Thymus (tissue), 11 donors: ENCODE measurements around the gene ZMPSTE24. TPM values are rescaled to one million over a fixed set of nuclear protein-coding genes. Genes with fewer than 3 reads are reported as not detected.

Source experiments
- DNase-seq, 9 donors: peaks; one replicate each; pipeline ENCODE4 v3.0.0-alpha.2; 2013; ENCODE audit warnings: low spot score in 9 of 9, low read depth in 6 of 9, missing footprints in 1 of 9
- H3K27ac ChIP-seq, 2 donors: one replicate each; pipeline ENCODE4 v1.5.1; 2013; ENCODE audit warnings: control low read depth in 1 of 2, low read depth in 1 of 2, low read length in 1 of 2, mild to moderate bottlenecking in 1 of 2, moderate library complexity in 1 of 2
- H3K27me3 ChIP-seq, 2 donors: one replicate each; pipeline ENCODE4 v1.5.1; 2013; ENCODE audit warnings: low read length in 1 of 2; ENCODE audit not compliant: control insufficient read depth in 2 of 2, insufficient read depth in 1 of 2
- H3K36me3 ChIP-seq, 2 donors: one replicate each; pipeline ENCODE4 v1.5.1; 2013; ENCODE audit warnings: low read length in 1 of 2, mild to moderate bottlenecking in 1 of 2, moderate library complexity in 1 of 2; ENCODE audit not compliant: control insufficient read depth in 2 of 2, insufficient read depth in 2 of 2
- H3K4me1 ChIP-seq, 2 donors: one replicate each; pipeline ENCODE4 v1.5.1; 2013; ENCODE audit warnings: low read length in 2 of 2; ENCODE audit not compliant: control insufficient read depth in 2 of 2, insufficient read depth in 2 of 2
- H3K4me3 ChIP-seq, 2 donors: one replicate each; pipeline ENCODE4 v1.5.1; 2013; ENCODE audit warnings: low read length in 2 of 2, control low read depth in 1 of 2, mild to moderate bottlenecking in 1 of 2
- H3K9me3 ChIP-seq, 2 donors: one replicate each; pipeline ENCODE4 v1.5.1; 2013; ENCODE audit warnings: low read length in 1 of 2, mild to moderate bottlenecking in 1 of 2; ENCODE audit not compliant: control insufficient read depth in 2 of 2, insufficient read depth in 1 of 2
- WGBS: extraction: QIAGEN DNeasy Blood & Tissue Kit; methylation state at CpG from one replicate; pipeline ENCODE4 v1.1.7; 2013; 5-methylcytosine and 5-hydroxymethylcytosine counted together
- polyA plus RNA-seq: library from polyadenylated mRNA; stranded (reverse); fragments of 200-250 nt; gene quantifications from one replicate; pipeline ENCODE4 v1.2.3, GENCODE V29; 2013
- total RNA-seq: library from RNA; stranded (reverse); fragments of 120-200 nt; gene quantifications from one replicate; pipeline ENCODE4 v1.2.4, GENCODE V29; 2013
- donor health status: healthy.

ZMPSTE24 gene
- total and polyA plus RNA-seq, 2 donors, result 23.4 to 23.7 TPM

DNA sequence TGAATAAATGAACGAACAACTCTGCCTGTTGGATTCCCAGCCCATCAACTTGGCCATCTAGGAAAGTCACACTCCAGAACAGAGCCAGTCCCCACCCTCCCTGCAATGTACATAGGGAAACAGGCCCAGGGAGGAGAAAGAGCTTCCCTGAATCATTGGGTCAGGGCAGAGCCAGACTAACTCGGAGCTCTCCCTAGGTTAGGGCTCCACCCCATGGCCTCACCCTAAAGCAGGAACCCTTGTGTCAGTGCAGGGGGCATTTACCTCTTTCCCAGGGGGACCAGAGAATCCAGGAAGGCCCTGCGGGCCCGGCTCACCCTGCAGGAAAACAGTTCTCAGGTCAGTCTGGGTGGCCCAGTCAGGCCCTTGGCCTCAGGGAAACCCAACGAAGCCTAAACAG lies 47.4 kb downstream of the ZMPSTE24 start:
- WGBS, result 96% methylated on average over 5 of the region's 5 CpGs
- H3K9me3 ChIP-seq, result no peaks in the 10 kb centered on the region
- no peaks in the 10 kb centered on the region for H3K36me3 ChIP-seq
- no peaks in the 10 kb centered on the region for H3K4me1 ChIP-seq
- no peak overlapping the region for H3K27ac ChIP-seq
- no peak for DNase-seq
- H3K27me3 ChIP-seq, result no peaks in the 10 kb centered on the region
- H3K4me3 ChIP-seq, result no peak overlapping the region

DNA sequence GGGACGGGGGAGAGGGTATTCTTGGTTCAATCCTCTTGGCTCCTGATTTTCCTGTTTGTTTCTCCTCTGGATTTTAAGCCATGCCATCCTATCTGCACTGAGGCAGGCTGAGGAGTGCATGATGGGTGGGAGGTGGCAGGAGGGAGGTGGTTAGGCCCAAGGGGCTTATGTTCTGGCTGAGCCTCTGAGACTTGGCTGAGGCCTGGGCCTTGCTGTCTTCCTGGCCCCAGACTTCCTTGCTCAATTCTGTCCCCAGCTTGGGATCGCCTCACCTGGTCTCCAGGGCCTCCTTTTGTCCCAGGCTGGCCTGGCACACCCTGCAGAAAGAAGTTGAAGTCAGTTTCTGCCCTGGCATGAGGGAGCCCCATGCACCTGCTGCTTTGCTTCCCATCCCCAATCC lies 47.8 kb downstream of the ZMPSTE24 start:
- WGBS, result 97% methylated on average over 2 of the region's 2 CpGs
- no peak for DNase-seq
- no peaks in the 10 kb centered on the region for H3K27me3 ChIP-seq
- H3K9me3 ChIP-seq, result no peaks in the 10 kb centered on the region
- no peaks in the 10 kb centered on the region for H3K4me1 ChIP-seq
- no peaks in the 10 kb centered on the region for H3K36me3 ChIP-seq
- no peak overlapping the region for H3K27ac ChIP-seq
- H3K4me3 ChIP-seq, result no peak overlapping the region

- Histone ChIP-seq H3K36me3 (no peaks in the 10 kb centered on the region), H3K27me3 (no peaks in the 10 kb centered on the region), H3K27ac (no peak overlapping the region), H3K9me3 (no peaks in the 10 kb centered on the region), H3K4me1 (no peaks in the 10 kb centered on the region), H3K4me3 (no peak overlapping the region)
- DNase-seq, result no peak
- WGBS, result 96% methylated on average over 4 of the region's 4 CpGs
Observed at GRCh38 chr1:40306296-40306695, 48.3 kb downstream of the ZMPSTE24 start.

- no peak for DNase-seq
- Histone ChIP-seq H3K4me1 (no peaks in the 10 kb centered on the region), H3K36me3 (no peaks in the 10 kb centered on the region), H3K4me3 (no peak overlapping the region), H3K9me3 (no peaks in the 10 kb centered on the region), H3K27me3 (no peaks in the 10 kb centered on the region), H3K27ac (no peak overlapping the region)
- 98% methylated on average over 6 of the region's 6 CpGs for WGBS
Observed at GRCh38 chr1:40307186-40307585, 49.1 kb downstream of the ZMPSTE24 start.

GRCh38 chr1:40308036-40308727 lies 50.1 kb downstream of the ZMPSTE24 start:
- H3K27me3 ChIP-seq, result no peaks in the 10 kb centered on the region
- H3K9me3 ChIP-seq, result no peaks in the 10 kb centered on the region
- H3K4me3 ChIP-seq, result no peak overlapping the region
- WGBS, result 97% methylated on average over 6 of the region's 6 CpGs
- peaks cover 0 to 6% of the 10 kb centered on the region in 2 donors for H3K4me1 ChIP-seq
- no peaks in the 10 kb centered on the region for H3K36me3 ChIP-seq
- H3K27ac ChIP-seq, result no peak overlapping the region
- DNase-seq, result no peak

DNA sequence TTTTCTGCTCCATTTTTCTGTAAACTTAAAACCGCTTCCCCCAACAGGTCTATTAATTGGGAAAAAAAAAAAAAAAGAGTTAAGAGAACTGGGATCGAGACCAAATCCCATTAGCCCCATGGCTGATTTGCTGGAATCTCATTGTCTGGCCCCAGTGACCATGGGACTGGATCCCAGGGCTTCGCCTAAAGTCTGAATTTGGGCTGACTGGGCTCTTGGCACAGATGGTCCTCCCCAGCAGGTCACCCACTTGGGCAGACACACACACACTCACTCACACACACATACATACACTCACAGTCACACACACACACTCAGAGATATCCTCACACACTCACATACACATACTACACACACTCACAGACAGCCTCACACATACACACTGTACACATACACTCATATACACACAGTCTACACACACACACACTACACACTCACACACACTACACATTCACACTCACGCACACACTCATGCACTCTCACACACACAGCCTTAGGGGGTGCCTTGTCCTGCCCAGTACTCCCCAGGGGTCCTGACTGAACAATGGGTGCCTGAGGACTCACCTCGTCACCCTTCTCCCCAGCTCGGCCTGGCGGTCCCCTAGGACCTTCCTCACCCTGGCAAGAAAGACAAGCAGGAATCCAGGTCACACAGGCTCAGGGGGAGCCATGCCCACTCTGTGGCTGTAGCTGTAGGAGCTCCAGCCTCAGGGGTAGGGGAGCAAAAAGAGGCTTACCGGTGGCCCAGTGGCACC lies 51.5 kb downstream of the ZMPSTE24 start:
- Histone ChIP-seq H3K27me3 (peaks cover 0 to 6% of the 10 kb centered on the region in 2 donors), H3K27ac (no peak overlapping the region), H3K36me3 (no peaks in the 10 kb centered on the region), H3K4me1 (peaks cover 0 to 6% of the 10 kb centered on the region in 2 donors), H3K9me3 (peaks cover 0 to under 1% of the 10 kb centered on the region in 2 donors), H3K4me3 (no peak overlapping the region)
- DNase-seq, result no peak
- WGBS, result 84% methylated on average over 8 of the region's 8 CpGs

- Histone ChIP-seq H3K36me3 (no peaks in the 10 kb centered on the region), H3K27ac (no peak overlapping the region), H3K4me1 (peaks cover 3 to 12% of the 10 kb centered on the region in 2 donors), H3K4me3 (no peak overlapping the region), H3K27me3 (peaks cover 0 to 12% of the 10 kb centered on the region in 2 donors), H3K9me3 (peaks cover 0 to 4% of the 10 kb centered on the region in 2 donors)
- 69% methylated on average over 2 of the region's 2 CpGs for WGBS
- DNase-seq, result no peak
Observed at GRCh38 chr1:40310129-40310461, 52.1 kb downstream of the ZMPSTE24 start.

DNA sequence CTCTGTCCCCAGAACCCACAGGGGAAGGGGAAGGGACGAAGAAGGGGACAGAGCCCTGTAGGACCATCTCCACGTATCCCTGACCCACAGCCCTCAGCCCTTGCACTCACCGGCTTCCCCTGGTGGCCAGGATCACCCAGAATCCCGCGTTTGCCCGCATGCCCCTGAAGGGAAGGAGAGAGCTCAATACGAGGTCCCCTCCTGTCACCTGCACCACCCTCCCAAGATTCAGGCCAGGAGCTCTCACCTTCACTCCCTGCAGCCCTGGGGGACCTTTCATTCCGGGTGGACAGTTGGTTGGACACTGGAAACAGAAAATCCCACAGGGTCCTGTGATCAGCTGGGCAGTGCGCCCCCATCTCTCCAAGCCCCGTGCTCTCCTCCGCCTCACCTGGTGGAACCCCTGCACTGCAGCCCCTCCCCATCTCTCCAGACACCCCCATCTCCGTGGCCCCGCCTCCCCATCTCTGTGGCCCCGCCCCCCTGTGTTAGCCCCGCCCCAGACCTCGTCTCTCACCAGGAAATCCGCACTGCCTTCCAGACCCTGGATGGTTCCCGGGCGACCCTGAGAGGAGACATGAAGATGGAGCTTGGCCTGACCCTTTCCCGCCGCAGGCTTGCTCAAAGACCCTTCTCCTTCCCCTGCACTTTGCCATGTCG lies 53.1 kb downstream of the ZMPSTE24 start:
- H3K36me3 ChIP-seq, result no peaks in the 10 kb centered on the region
- peaks cover 6 to 22% of the 10 kb centered on the region in 2 donors for H3K27me3 ChIP-seq
- no peak overlapping the region for H3K27ac ChIP-seq
- peaks cover 4 to 22% of the 10 kb centered on the region in 2 donors for H3K4me1 ChIP-seq
- H3K4me3 ChIP-seq, result no peak overlapping the region
- WGBS, result 94% methylated on average over 22 of the region's 22 CpGs
- peaks cover 0 to 7% of the 10 kb centered on the region in 2 donors for H3K9me3 ChIP-seq
- DNase-seq, result no peak

DNA sequence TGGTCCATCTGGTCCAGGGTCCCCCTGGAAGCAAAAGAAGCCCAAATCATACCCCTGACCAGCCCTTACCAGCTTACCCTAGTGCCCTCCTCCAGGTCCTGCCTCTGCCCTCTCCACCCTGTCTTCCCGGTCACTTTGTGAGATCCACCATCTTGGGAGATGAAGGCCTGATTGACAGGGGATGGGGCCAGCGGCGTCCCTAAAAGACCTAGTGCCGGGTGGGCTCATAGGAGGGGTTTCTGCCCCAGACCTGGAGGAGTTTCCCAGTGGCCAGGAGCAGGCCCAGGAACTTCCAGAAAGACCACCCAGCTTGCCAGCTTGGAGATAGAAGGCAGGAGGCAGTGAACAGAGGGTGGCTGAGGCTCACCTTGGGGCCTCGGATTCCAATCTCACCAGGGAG lies 53.7 kb downstream of the ZMPSTE24 start:
- WGBS, result 96% methylated on average over 5 of the region's 5 CpGs

More for the DNA sequence above, 53.7 kb downstream of the ZMPSTE24 start:
- Histone ChIP-seq H3K9me3 (peaks cover 1 to 11% of the 10 kb centered on the region in 2 donors), H3K27me3 (peaks cover 12 to 28% of the 10 kb centered on the region in 2 donors), H3K4me3 (no peak overlapping the region), H3K36me3 (no peaks in the 10 kb centered on the region), H3K4me1 (peaks cover 7 to 26% of the 10 kb centered on the region in 2 donors), H3K27ac (no peak overlapping the region)
- DNase-seq, result no peak
